Transverse colon (tissue), 4 donors: ENCODE results near the gene CCDC51. TPM values are rescaled to one million over a fixed set of nuclear protein-coding genes. Genes with fewer than 3 reads are reported as not detected.

Experiments
- DNase-seq: peaks from one replicate; pipeline ENCODE4 v3.0.0-alpha.2; 2019
- H3K27ac ChIP-seq, 4 donors: fragments of 200-600 bp; sonication (generic); 2 replicates each; pipeline ENCODE4 v1.5.1; 2016 to 2018; ENCODE audit warnings: inconsistent platforms in 4 of 4
- H3K27me3 ChIP-seq: fragments of 200-600 bp; sonication (generic); 2 replicates; pipeline ENCODE4 v1.5.1; 2017; ENCODE audit warnings: inconsistent platforms
- H3K36me3 ChIP-seq, 4 donors: fragments of 200-600 bp; sonication (generic); 2 replicates each; pipeline ENCODE4 v1.5.1; 2017 to 2019; ENCODE audit warnings: inconsistent platforms in 4 of 4
- H3K4me1 ChIP-seq, 4 donors: fragments of 200-600 bp; sonication (generic); 2 replicates each; pipeline ENCODE4 v1.5.1; 2017 to 2020; ENCODE audit warnings: inconsistent platforms in 4 of 4
- H3K4me3 ChIP-seq, 4 donors: fragments of 200-600 bp; sonication (generic); 1 replicate in 1 of 4; 2 replicates in 3 of 4; pipeline versions ENCODE4 v1.5.1 to v1.6.1; 2017 to 2019; ENCODE audit warnings: inconsistent platforms in 4 of 4
- H3K9me3 ChIP-seq, 2 donors: fragments of 200-600 bp; sonication (generic); 2 replicates each; pipeline ENCODE4 v1.5.1; 2017 to 2019; ENCODE audit warnings: inconsistent platforms in 2 of 2
- EP300 ChIP-seq: sonication (generic); formaldehyde crosslinking; IDR thresholded peaks from one replicate; pipeline ENCODE4 v1.6.1; 2017; ENCODE audit warnings: antibody characterized with exemption, low read depth
- POLR2A ChIP-seq: fragments of 450-650 bp; IDR thresholded peaks from one replicate; pipeline ENCODE4 v1.6.1; 2016; ENCODE audit warnings: antibody characterized with exemption, mild to moderate bottlenecking, moderate library complexity
- POLR2AphosphoS5 ChIP-seq, 3 donors: sonication (generic); formaldehyde crosslinking; IDR thresholded peaks; one replicate each; pipeline ENCODE4 v1.6.1; 2016; ENCODE audit warnings: antibody characterized with exemption in 3 of 3
- WGBS, 2 donors: methylation state at CpG; one replicate each; pipeline ENCODE4 v1.1.5; 2018; ENCODE audit warnings: low coverage in 1 of 2; 5-methylcytosine and 5-hydroxymethylcytosine counted together
- in situ Hi-C, 4 donors: fragments of 200-750 bp; cut with MboI; loops; one replicate each; pipeline versions ENCODE4 v1.15.0 to v1.15.1; 2017; ENCODE audit warnings: low sequenced_read_pairs in 3 of 4, low pct_ligation_motif_present in 1 of 4, low pct_unique_long_range_greater_than_20kb in 1 of 4
- intact Hi-C: fragments of 100-400 bp; cut with DNase I; formaldehyde crosslinking; loops from one replicate; pipeline ENCODE4 v1.15.1; 2023; ENCODE audit warnings: low total_unique reads
- total RNA-seq, 4 donors: library from RNA; depleted of rRNA; stranded (reverse); fragments of >200 nt; gene quantifications; one replicate each; pipeline ENCODE4 v1.1.0, GENCODE V29; 2016
- TF ChIP-seq, protein P1 (sequence below), 5 experiments: fragments of 200-600 bp in 3 of 5; fragments of 450-650 bp in 2 of 5; sonication (generic) in 3 of 5; IDR thresholded peaks; 1 replicate in 2 of 5; 2 replicates in 3 of 5; pipeline ENCODE4 v1.5.1; 2016 to 2017; ENCODE audit warnings: antibody characterized with exemption in 5 of 5, inconsistent platforms in 3 of 5, mild to moderate bottlenecking in 2 of 5, moderate library complexity in 1 of 5

CCDC51 gene
- total RNA-seq, 4 donors from 2014 or later: 2.8 to 14.1 (median 8.2) TPM

DNA sequence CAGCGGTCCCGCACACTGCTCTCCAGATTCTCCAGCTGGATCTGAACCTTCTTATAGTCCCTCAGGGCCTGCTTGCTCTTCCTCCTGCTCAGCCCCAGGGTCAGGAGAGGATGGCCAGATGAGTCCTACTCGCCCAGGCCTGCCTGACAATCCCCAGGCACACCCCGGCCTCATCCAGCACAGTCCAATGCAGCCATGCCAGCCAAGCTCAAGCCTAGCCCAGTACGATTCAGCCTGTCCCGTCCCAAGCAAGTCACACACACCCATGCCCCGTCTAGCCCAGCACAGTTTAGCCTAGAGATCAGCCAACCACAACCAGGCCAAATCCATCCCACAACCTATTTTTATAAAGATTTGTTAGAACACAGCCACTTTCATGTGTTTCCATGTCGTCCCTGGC is 26.8 kb downstream of the CCDC51 start:
- in situ Hi-C loops (no loop called here), intact Hi-C loops (no loop called here)
- WGBS, 2 donors: 66 to 81% methylated on average over 2 to 8 of the region's 8 CpGs
- no peak for DNase-seq
- TF ChIP-seq, protein P1, sequence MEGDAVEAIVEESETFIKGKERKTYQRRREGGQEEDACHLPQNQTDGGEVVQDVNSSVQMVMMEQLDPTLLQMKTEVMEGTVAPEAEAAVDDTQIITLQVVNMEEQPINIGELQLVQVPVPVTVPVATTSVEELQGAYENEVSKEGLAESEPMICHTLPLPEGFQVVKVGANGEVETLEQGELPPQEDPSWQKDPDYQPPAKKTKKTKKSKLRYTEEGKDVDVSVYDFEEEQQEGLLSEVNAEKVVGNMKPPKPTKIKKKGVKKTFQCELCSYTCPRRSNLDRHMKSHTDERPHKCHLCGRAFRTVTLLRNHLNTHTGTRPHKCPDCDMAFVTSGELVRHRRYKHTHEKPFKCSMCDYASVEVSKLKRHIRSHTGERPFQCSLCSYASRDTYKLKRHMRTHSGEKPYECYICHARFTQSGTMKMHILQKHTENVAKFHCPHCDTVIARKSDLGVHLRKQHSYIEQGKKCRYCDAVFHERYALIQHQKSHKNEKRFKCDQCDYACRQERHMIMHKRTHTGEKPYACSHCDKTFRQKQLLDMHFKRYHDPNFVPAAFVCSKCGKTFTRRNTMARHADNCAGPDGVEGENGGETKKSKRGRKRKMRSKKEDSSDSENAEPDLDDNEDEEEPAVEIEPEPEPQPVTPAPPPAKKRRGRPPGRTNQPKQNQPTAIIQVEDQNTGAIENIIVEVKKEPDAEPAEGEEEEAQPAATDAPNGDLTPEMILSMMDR (IDR thresholded peaks at IDR 0.05): no peak
- no peak for TF ChIP-seq POLR2AphosphoS5 (IDR thresholded peaks at IDR 0.05)
- TF ChIP-seq POLR2A: no peak
- H3K27ac ChIP-seq: no peak overlapping the region
- peaks cover 0 to 41% (median 4%) of the 10 kb centered on the region in 4 donors for H3K36me3 ChIP-seq
- no peaks in the 10 kb centered on the region for H3K9me3 ChIP-seq
- H3K27me3 ChIP-seq: no peaks in the 10 kb centered on the region
- no peak overlapping the region for H3K4me3 ChIP-seq
- H3K4me1 ChIP-seq: peaks cover 0 to 4% (median 0%) of the 10 kb centered on the region in 4 donors

GRCh38 chr3:48412375-48413001 is 27.4 kb downstream of the CCDC51 start:
- no peak for TF ChIP-seq EP300
- TF ChIP-seq POLR2A: no peak
- TF ChIP-seq, protein P1 (IDR thresholded peaks at IDR 0.05): no peak
- no peak for TF ChIP-seq POLR2AphosphoS5 (IDR thresholded peaks at IDR 0.05)
- in situ Hi-C loops: no loop called here
- WGBS, 2 donors: 83 to 91% methylated on average over 3 to 18 of the region's 19 CpGs
- H3K36me3 ChIP-seq: peaks cover 0 to 41% (median 4%) of the 10 kb centered on the region in 4 donors
- no peak overlapping the region for H3K27ac ChIP-seq
- DNase-seq: no peak
- intact Hi-C loops: no loop called here
- no peak overlapping the region for H3K4me3 ChIP-seq
- H3K27me3 ChIP-seq: no peaks in the 10 kb centered on the region
- no peaks in the 10 kb centered on the region for H3K9me3 ChIP-seq
- peaks cover 0 to 4% (median 0%) of the 10 kb centered on the region in 4 donors for H3K4me1 ChIP-seq

GRCh38 chr3:48411606-48412374 is 28.1 kb downstream of the CCDC51 start:
- no peak overlapping the region for H3K27ac ChIP-seq
- intact Hi-C loops (no loop called here), in situ Hi-C loops (no loop called here)
- no peaks in the 10 kb centered on the region for H3K27me3 ChIP-seq
- TF ChIP-seq EP300: no peak
- peaks cover 0 to 41% (median 4%) of the 10 kb centered on the region in 4 donors for H3K36me3 ChIP-seq
- H3K9me3 ChIP-seq: no peaks in the 10 kb centered on the region
- H3K4me1 ChIP-seq: peaks cover 0 to 4% (median 0%) of the 10 kb centered on the region in 4 donors
- no peak for DNase-seq
- WGBS, 2 donors: 67 to 95% methylated on average over 3 to 10 of the region's 11 CpGs
- no peak overlapping the region for H3K4me3 ChIP-seq

DNA sequence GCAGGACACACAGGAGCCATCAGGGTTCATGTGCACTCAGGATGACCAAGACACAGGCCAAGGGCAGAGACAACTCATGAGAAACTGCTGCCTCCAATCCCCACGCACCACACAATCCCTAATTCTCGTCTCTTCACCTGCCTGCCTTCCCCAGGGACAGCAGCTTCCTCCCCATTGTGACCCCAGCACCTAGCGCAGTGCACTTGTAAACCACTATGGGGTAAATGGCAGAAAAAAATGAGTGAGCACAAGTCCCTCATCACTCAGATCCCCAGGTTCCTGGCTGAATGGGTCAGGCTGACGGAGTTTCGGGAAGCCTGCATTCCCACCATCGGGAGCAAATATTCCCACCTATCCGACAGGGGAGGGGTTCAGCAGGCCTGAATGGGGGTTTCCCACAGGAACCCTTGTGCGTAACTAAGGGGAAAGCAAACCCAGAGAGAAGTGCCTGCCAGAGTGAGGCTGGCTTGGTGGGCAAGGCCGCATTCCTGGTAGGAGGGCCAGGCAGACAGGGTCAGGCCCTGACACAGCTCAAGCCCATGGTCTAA is 28.8 kb downstream of the CCDC51 start:
- H3K27me3 ChIP-seq: no peaks in the 10 kb centered on the region
- H3K27ac ChIP-seq: no peak overlapping the region
- intact Hi-C loops: no loop called here
- peaks cover 0 to 41% (median 4%) of the 10 kb centered on the region in 4 donors for H3K36me3 ChIP-seq
- H3K4me1 ChIP-seq: peaks cover 0 to 4% (median 0%) of the 10 kb centered on the region in 4 donors
- in situ Hi-C loops: no loop called here
- no peak for DNase-seq
- TF ChIP-seq POLR2A (no peak), EP300 (no peak), POLR2AphosphoS5 (IDR thresholded peaks at IDR 0.05) (no peak)
- TF ChIP-seq, protein P1 (IDR thresholded peaks at IDR 0.05): no peak
- H3K9me3 ChIP-seq: no peaks in the 10 kb centered on the region
- no peak overlapping the region for H3K4me3 ChIP-seq
- WGBS, 2 donors: 80 to 86% methylated on average over 1 to 9 of the region's 9 CpGs
